ENCODE results near the gene KCTD11.
"Not testable (repeated sequence)": the region's sequence is repeated elsewhere in the genome, so short reads cannot be mapped to it uniquely, and the experiment has no call there.

KCTD11 gene

GRCh38 chr17:7346761-7347614, 5.0 kb upstream of the KCTD11 start:
- DNase-seq = no peak

GRCh38 chr17:7347630-7348477, 4.1 kb upstream of the KCTD11 start:
- no peak for DNase-seq

- DNase-seq = no peak
Measured at GRCh38 chr17:7348478-7349242, 3.3 kb upstream of the KCTD11 start.

- DNase-seq = no peak
Measured at GRCh38 chr17:7352503-7352889, 534 bp downstream of the KCTD11 start.

- no peak for DNase-seq
Measured at GRCh38 chr17:7352910-7353635, 1.1 kb downstream of the KCTD11 start.

- no peak for DNase-seq
Measured at GRCh38 chr17:7354262-7354843, 2.4 kb downstream of the KCTD11 start.

GRCh38 chr17:7355053-7355452, 3.1 kb downstream of the KCTD11 start, which contains the start of gene TMEM95:
Gene TMEM95, plus strand, starts transcription at chr17:7355156. Its CDS starts 49 bp downstream, at chr17:7355205.
- DNase-seq = peak; percentile 70

GRCh38 chr17:7355573-7355972, 3.6 kb downstream of the KCTD11 start:
- no peak for DNase-seq

- peak; percentile 84 for DNase-seq
Measured at GRCh38 chr17:7356072-7356549, 4.1 kb downstream of the KCTD11 start.

GRCh38 chr17:7356756-7357155, 4.8 kb downstream of the KCTD11 start:
- DNase-seq = no peak

GRCh38 chr17:7357381-7357780, 5.4 kb downstream of the KCTD11 start:
- DNase-seq = no peak

GRCh38 chr17:7361906-7362305, 9.9 kb downstream of the KCTD11 start:
- no peak for DNase-seq

- DNase-seq = no peak
Measured at GRCh38 chr17:7363311-7363710, 11.3 kb downstream of the KCTD11 start.

- not testable (repeated sequence) for DNase-seq
Measured at GRCh38 chr17:7365963-7366362, 14.0 kb downstream of the KCTD11 start.

- no peak for DNase-seq
Measured at GRCh38 chr17:7367083-7367482, 15.1 kb downstream of the KCTD11 start.

- DNase-seq = no peak
Measured at GRCh38 chr17:7367918-7368598, 16.1 kb downstream of the KCTD11 start.

GRCh38 chr17:7368599-7368994, 16.6 kb downstream of the KCTD11 start:
- DNase-seq = not testable (repeated sequence)

GRCh38 chr17:7369825-7370224, 17.9 kb downstream of the KCTD11 start:
- no peak for DNase-seq

- DNase-seq = no peak
Measured at GRCh38 chr17:7370853-7371252, 18.9 kb downstream of the KCTD11 start.

- DNase-seq = no peak
Measured at GRCh38 chr17:7374353-7374752, 22.4 kb downstream of the KCTD11 start.

- DNase-seq = no peak
Measured at GRCh38 chr17:7379134-7379533, 27.2 kb downstream of the KCTD11 start.
